ENCODE data around the gene TOGARAM2.

The TOGARAM2 gene

GRCh38 chr2:29072971-29073725, 92.0 kb downstream of the TOGARAM2 start:
- Histone ChIP-seq H2BK5ac (ENCODE audit: low read depth, low read length, poor library complexity) (no peak overlapping the region), H3K4me3 (ENCODE audit: low read depth, low read length) (no peak overlapping the region), H3K9me3 (ENCODE audit: insufficient read depth, low read depth, low read length) (peaks cover 2% of the 10 kb centered on the region), H3K79me2 (ENCODE audit: control insufficient read depth, insufficient read depth, low read length, poor library complexity) (no peaks in the 10 kb centered on the region), H3K36me3 (ENCODE audit: control insufficient read depth in 1 of 2, insufficient read depth in 2 of 2, low read length in 2 of 2) (no peaks in the 10 kb centered on the region), H3K14ac (ENCODE audit: low read length) (no peak overlapping the region), H3K9ac (ENCODE audit: low read length) (no peak overlapping the region), H3K23ac (ENCODE audit: low read length) (no peak overlapping the region), H3K27ac (ENCODE audit: low read depth, low read length) (no peak overlapping the region), H2BK12ac (ENCODE audit: low read length) (no peak overlapping the region), H3K27me3 (ENCODE audit: insufficient read depth, low read length) (no peaks in the 10 kb centered on the region), H2AK5ac (ENCODE audit: low read length) (no peak overlapping the region), H3K4me1 (ENCODE audit: control insufficient read depth in 1 of 2, insufficient read depth in 2 of 2, low read length in 2 of 2) (no peaks in the 10 kb centered on the region), H3K18ac (ENCODE audit: low read length) (no peak overlapping the region), H3K79me1 (ENCODE audit: low read length) (no peaks in the 10 kb centered on the region), H2BK120ac (ENCODE audit: insufficient read depth, low read length, poor library complexity) (no peak overlapping the region), H4K91ac (ENCODE audit: low read depth, low read length) (no peak overlapping the region), H2AFZ (ENCODE audit: insufficient read depth, low read length, poor library complexity) (no peak overlapping the region), H4K12ac (ENCODE audit: low read depth, low read length) (no peak overlapping the region), H4K8ac (ENCODE audit: low read depth, low read length) (no peak overlapping the region), H3K4me2 (ENCODE audit: low read length) (no peak overlapping the region), H3K4ac (ENCODE audit: low read depth, low read length) (no peak overlapping the region)
- DNase-seq = no peak
- no CpG with 5 or more reads among the region's 12 CpGs for WGBS (ENCODE audit: extremely low coverage, insufficient coverage, insufficient read length)

- no peak overlapping the region for H4K91ac ChIP-seq (ENCODE audit: low read depth, low read length)
- no peak overlapping the region for H2AFZ ChIP-seq (ENCODE audit: insufficient read depth, low read length, poor library complexity)
- H2BK12ac ChIP-seq (ENCODE audit: low read length) = no peak overlapping the region
- no peaks in the 10 kb centered on the region for H3K27me3 ChIP-seq (ENCODE audit: insufficient read depth, low read length)
- no peaks in the 10 kb centered on the region for H3K4me1 ChIP-seq (ENCODE audit: control insufficient read depth in 1 of 2, insufficient read depth in 2 of 2, low read length in 2 of 2)
- no peak overlapping the region for H4K12ac ChIP-seq (ENCODE audit: low read depth, low read length)
- no peak overlapping the region for H3K18ac ChIP-seq (ENCODE audit: low read length)
- no peak for DNase-seq
- H4K8ac ChIP-seq (ENCODE audit: low read depth, low read length) = no peak overlapping the region
- no peak overlapping the region for H3K27ac ChIP-seq (ENCODE audit: low read depth, low read length)
- no peak overlapping the region for H2BK5ac ChIP-seq (ENCODE audit: low read depth, low read length, poor library complexity)
- H3K79me1 ChIP-seq (ENCODE audit: low read length) = no peaks in the 10 kb centered on the region
- H2AK5ac ChIP-seq (ENCODE audit: low read length) = no peak overlapping the region
- no peak overlapping the region for H3K23ac ChIP-seq (ENCODE audit: low read length)
- H3K9me3 ChIP-seq (ENCODE audit: insufficient read depth, low read depth, low read length) = peaks cover 2% of the 10 kb centered on the region
- no peak overlapping the region for H3K4me2 ChIP-seq (ENCODE audit: low read length)
- H3K4me3 ChIP-seq (ENCODE audit: low read depth, low read length) = no peak overlapping the region
- no peaks in the 10 kb centered on the region for H3K36me3 ChIP-seq (ENCODE audit: control insufficient read depth in 1 of 2, insufficient read depth in 2 of 2, low read length in 2 of 2)
- no peak overlapping the region for H3K4ac ChIP-seq (ENCODE audit: low read depth, low read length)
- WGBS (ENCODE audit: extremely low coverage, insufficient coverage, insufficient read length) = no CpG with 5 or more reads among the region's 4 CpGs
- no peak overlapping the region for H3K14ac ChIP-seq (ENCODE audit: low read length)
- H2BK120ac ChIP-seq (ENCODE audit: insufficient read depth, low read length, poor library complexity) = no peak overlapping the region
- H3K9ac ChIP-seq (ENCODE audit: low read length) = no peak overlapping the region
- no peaks in the 10 kb centered on the region for H3K79me2 ChIP-seq (ENCODE audit: control insufficient read depth, insufficient read depth, low read length, poor library complexity)
These were observed 92.8 kb downstream of the TOGARAM2 start for GRCh38 chr2:29073933-29074332.

GRCh38 chr2:29074411-29074810, 93.3 kb downstream of the TOGARAM2 start, which contains the start of gene PCARE:
Gene PCARE, minus strand, starts transcription at chr2:29074523. Its CDS starts 262 bp downstream, at chr2:29074261.
- Histone ChIP-seq H4K8ac (ENCODE audit: low read depth, low read length) (no peak within 1 kb of the TSS), H3K79me1 (ENCODE audit: low read length) (no peaks in the 10 kb centered on the region), H2AK5ac (ENCODE audit: low read length) (no peak within 1 kb of the TSS), H3K14ac (ENCODE audit: low read length) (no peak within 1 kb of the TSS), H4K91ac (ENCODE audit: low read depth, low read length) (no peak within 1 kb of the TSS), H3K9ac (ENCODE audit: low read length) (no peak within 1 kb of the TSS), H3K23ac (ENCODE audit: low read length) (no peak within 1 kb of the TSS), H3K79me2 (ENCODE audit: control insufficient read depth, insufficient read depth, low read length, poor library complexity) (no peaks in the 10 kb centered on the region), H3K27ac (ENCODE audit: low read depth, low read length) (no peak within 1 kb of the TSS), H2BK120ac (ENCODE audit: insufficient read depth, low read length, poor library complexity) (no peak within 1 kb of the TSS), H3K36me3 (ENCODE audit: control insufficient read depth in 1 of 2, insufficient read depth in 2 of 2, low read length in 2 of 2) (no peaks in the 10 kb centered on the region), H3K4me3 (ENCODE audit: low read depth, low read length) (no peak within 1 kb of the TSS), H2BK12ac (ENCODE audit: low read length) (no peak within 1 kb of the TSS), H3K18ac (ENCODE audit: low read length) (no peak within 1 kb of the TSS), H3K4me2 (ENCODE audit: low read length) (no peak within 1 kb of the TSS), H3K27me3 (ENCODE audit: insufficient read depth, low read length) (no peaks in the 10 kb centered on the region), H2BK5ac (ENCODE audit: low read depth, low read length, poor library complexity) (no peak within 1 kb of the TSS), H3K4me1 (ENCODE audit: control insufficient read depth in 1 of 2, insufficient read depth in 2 of 2, low read length in 2 of 2) (no peaks in the 10 kb centered on the region), H3K4ac (ENCODE audit: low read depth, low read length) (no peak within 1 kb of the TSS), H4K12ac (ENCODE audit: low read depth, low read length) (no peak within 1 kb of the TSS), H3K9me3 (ENCODE audit: insufficient read depth, low read depth, low read length) (peaks cover 2% of the 10 kb centered on the region), H2AFZ (ENCODE audit: insufficient read depth, low read length, poor library complexity) (no peak within 1 kb of the TSS)
- WGBS (ENCODE audit: extremely low coverage, insufficient coverage, insufficient read length) = no CpG with 5 or more reads among the region's 8 CpGs
- no peak for DNase-seq

- no peaks in the 10 kb centered on the region for H3K27me3 ChIP-seq (ENCODE audit: insufficient read depth, low read length)
- no peak overlapping the region for H2BK12ac ChIP-seq (ENCODE audit: low read length)
- H3K14ac ChIP-seq (ENCODE audit: low read length) = no peak overlapping the region
- no peak overlapping the region for H3K18ac ChIP-seq (ENCODE audit: low read length)
- no peak overlapping the region for H4K8ac ChIP-seq (ENCODE audit: low read depth, low read length)
- H3K4me3 ChIP-seq (ENCODE audit: low read depth, low read length) = no peak overlapping the region
- H3K9me3 ChIP-seq (ENCODE audit: insufficient read depth, low read depth, low read length) = peaks cover 8% of the 10 kb centered on the region
- H3K23ac ChIP-seq (ENCODE audit: low read length) = no peak overlapping the region
- H2BK5ac ChIP-seq (ENCODE audit: low read depth, low read length, poor library complexity) = no peak overlapping the region
- no CpG with 5 or more reads among the region's 14 CpGs for WGBS (ENCODE audit: extremely low coverage, insufficient coverage, insufficient read length)
- no peak overlapping the region for H4K91ac ChIP-seq (ENCODE audit: low read depth, low read length)
- no peak overlapping the region for H2BK120ac ChIP-seq (ENCODE audit: insufficient read depth, low read length, poor library complexity)
- H3K79me2 ChIP-seq (ENCODE audit: control insufficient read depth, insufficient read depth, low read length, poor library complexity) = no peaks in the 10 kb centered on the region
- H3K4me1 ChIP-seq (ENCODE audit: control insufficient read depth in 1 of 2, insufficient read depth in 2 of 2, low read length in 2 of 2) = no peaks in the 10 kb centered on the region
- no peak overlapping the region for H3K4ac ChIP-seq (ENCODE audit: low read depth, low read length)
- H2AK5ac ChIP-seq (ENCODE audit: low read length) = no peak overlapping the region
- H3K36me3 ChIP-seq (ENCODE audit: control insufficient read depth in 1 of 2, insufficient read depth in 2 of 2, low read length in 2 of 2) = no peaks in the 10 kb centered on the region
- no peak overlapping the region for H2AFZ ChIP-seq (ENCODE audit: insufficient read depth, low read length, poor library complexity)
- no peak for DNase-seq
- H3K27ac ChIP-seq (ENCODE audit: low read depth, low read length) = no peak overlapping the region
- H3K4me2 ChIP-seq (ENCODE audit: low read length) = no peak overlapping the region
- no peak overlapping the region for H3K9ac ChIP-seq (ENCODE audit: low read length)
- no peaks in the 10 kb centered on the region for H3K79me1 ChIP-seq (ENCODE audit: low read length)
- no peak overlapping the region for H4K12ac ChIP-seq (ENCODE audit: low read depth, low read length)
These were observed 95.0 kb downstream of the TOGARAM2 start for GRCh38 chr2:29075894-29076705.
